Activated naive CD4-positive, alpha-beta T cell treated with anti-CD3 and anti-CD28 coated beads, Interleukin-2, amount 50 U/mL, for 72 hours (primary cell): ENCODE data around the gene OVOL3. TPM values are rescaled to one million over a fixed set of nuclear protein-coding genes. Genes with fewer than 3 reads are reported as not detected.

ENCODE experiments used
- ATAC-seq, 2 donors: fragments of 150-1000 bp; cut with Tn5 transposase; 2 replicates each; pipeline ENCODE4 v1.10.0; 2021; ENCODE audit warnings: mild to moderate bottlenecking in 2 of 2, moderate library complexity in 2 of 2
- DNase-seq, 2 donors: peaks; one replicate each; pipeline ENCODE4 v3.0.0; 2021 to 2022; ENCODE audit warnings: low spot score in 2 of 2
- H3K27ac Mint-ChIP-seq, 2 donors: one replicate each; pipeline ENCODE4 v1.8.0; 2022; ENCODE audit warnings: mild to moderate bottlenecking in 2 of 2, mixed read lengths in 2 of 2
- H3K36me3 Mint-ChIP-seq, 2 donors: one replicate each; pipeline ENCODE4 v1.8.0; 2022; ENCODE audit warnings: mixed read lengths in 2 of 2
- H3K9me3 Mint-ChIP-seq, 2 donors: one replicate each; pipeline ENCODE4 v1.8.0; 2022; ENCODE audit warnings: mixed read lengths in 2 of 2
- total RNA-seq, 2 donors: library from RNA; stranded (reverse); gene quantifications; one replicate each; pipeline ENCODE4 v1.2.3, GENCODE V29; 2022

The OVOL3 gene
- total RNA-seq, 2 donors from 2014 or later, result not detected

- peaks cover 23 to 28% of the 10 kb centered on the region in 2 donors for H3K36me3 Mint-ChIP-seq
- peaks cover 4 to 5% of the 10 kb centered on the region in 2 donors for H3K9me3 Mint-ChIP-seq
- DNase-seq (peak; percentile 87 to 95), ATAC-seq (peak; percentile 64 to 79)
- H3K27ac Mint-ChIP-seq, result peak overlapping the region; percentile 95
Measured at GRCh38 chr19:36141039-36141927, 30.3 kb downstream of the OVOL3 start.

- H3K36me3 Mint-ChIP-seq, result peaks cover 31 to 35% of the 10 kb centered on the region in 2 donors
- DNase-seq (no peak), ATAC-seq (no peak)
- peak overlapping the region; percentile 95 for H3K27ac Mint-ChIP-seq
- H3K9me3 Mint-ChIP-seq, result peaks cover 4 to 5% of the 10 kb centered on the region in 2 donors
Measured at GRCh38 chr19:36142046-36142445, 31.1 kb downstream of the OVOL3 start.

GRCh38 chr19:36142496-36142895 is 31.6 kb downstream of the OVOL3 start:
- Mint-ChIP-seq H3K36me3 (peaks cover 33 to 39% of the 10 kb centered on the region in 2 donors), H3K9me3 (peaks cover 4 to 5% of the 10 kb centered on the region in 2 donors), H3K27ac (no peak overlapping the region)
- ATAC-seq (no peak), DNase-seq (no peak)

DNA sequence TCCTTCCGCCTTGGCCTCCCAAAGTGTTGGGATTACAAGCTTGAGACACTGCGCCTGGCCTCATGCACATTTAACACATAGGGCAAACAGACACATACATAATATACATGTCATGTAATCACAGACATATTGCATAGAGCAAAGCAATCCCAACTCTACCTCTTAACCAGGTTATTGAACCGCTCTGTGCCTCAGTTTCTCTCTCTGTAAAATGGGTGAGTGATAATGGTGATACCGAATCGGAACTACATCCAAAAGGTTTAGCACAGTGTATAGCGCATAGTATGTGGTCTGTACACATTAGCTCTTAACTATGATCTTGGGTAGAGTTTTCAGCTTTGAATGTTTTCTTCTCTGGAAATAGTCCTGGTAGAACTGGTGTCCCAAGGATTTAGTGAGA is 33.7 kb downstream of the OVOL3 start:
- DNase-seq, result no peak
- H3K27ac Mint-ChIP-seq, result no peak overlapping the region
- no peak for ATAC-seq
- peaks cover 33 to 43% of the 10 kb centered on the region in 2 donors for H3K36me3 Mint-ChIP-seq
- peaks cover 4 to 5% of the 10 kb centered on the region in 2 donors for H3K9me3 Mint-ChIP-seq

GRCh38 chr19:36149673-36150406 is 38.9 kb downstream of the OVOL3 start:
- peak overlapping the region in 1 of 2 donors; percentile 82 for H3K27ac Mint-ChIP-seq
- peaks cover 13 to 28% of the 10 kb centered on the region in 2 donors for H3K36me3 Mint-ChIP-seq
- H3K9me3 Mint-ChIP-seq, result no peaks in the 10 kb centered on the region
- ATAC-seq, result no peak
- DNase-seq, result no peak

- peaks cover 13 to 28% of the 10 kb centered on the region in 2 donors for H3K36me3 Mint-ChIP-seq
- ATAC-seq, result no peak
- H3K9me3 Mint-ChIP-seq, result no peaks in the 10 kb centered on the region
Measured at GRCh38 chr19:36150586-36150985, 39.6 kb downstream of the OVOL3 start.

GRCh38 chr19:36151144-36152018 is 40.4 kb downstream of the OVOL3 start:
- no peak overlapping the region for H3K27ac Mint-ChIP-seq
- no peak for ATAC-seq
- H3K36me3 Mint-ChIP-seq, result peaks cover 9 to 24% of the 10 kb centered on the region in 2 donors
- H3K9me3 Mint-ChIP-seq, result no peaks in the 10 kb centered on the region
- DNase-seq, result no peak

More at GRCh38 chr19:36150586-36150985, 39.6 kb downstream of the OVOL3 start:
- no peak for DNase-seq
- peak overlapping the region in 1 of 2 donors; percentile 82 for H3K27ac Mint-ChIP-seq

DNA sequence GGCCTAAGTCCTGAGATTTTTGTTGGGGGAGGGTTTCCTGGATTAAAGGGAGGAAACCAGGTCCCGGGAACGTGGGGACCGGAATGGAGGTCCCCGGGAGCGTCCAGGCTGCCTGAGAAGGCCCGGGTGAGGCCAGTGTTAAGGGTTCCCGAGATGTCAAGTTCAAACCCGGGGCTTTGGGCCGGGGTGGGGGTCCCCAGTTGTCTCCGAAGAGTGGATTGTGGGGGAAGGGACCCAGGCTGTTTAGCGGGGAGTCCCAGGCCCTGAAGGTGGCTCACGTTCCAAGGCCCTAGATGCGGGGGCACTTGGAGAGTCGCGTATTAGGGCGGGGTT is 41.0 kb downstream of the OVOL3 start:
- Mint-ChIP-seq H3K36me3 (peaks cover 3 to 18% of the 10 kb centered on the region in 2 donors), H3K9me3 (no peaks in the 10 kb centered on the region), H3K27ac (no peak overlapping the region)
- ATAC-seq (no peak), DNase-seq (no peak)

- Mint-ChIP-seq H3K9me3 (no peaks in the 10 kb centered on the region), H3K36me3 (peaks cover 0 to 14% of the 10 kb centered on the region in 2 donors), H3K27ac (no peak within 1 kb of the TSS)
- no peak for DNase-seq
- ATAC-seq, result no peak
Measured at GRCh38 chr19:36152352-36153091, 41.6 kb downstream of the OVOL3 start, which contains the start of gene COX7A1. COX7A1 (minus strand) TSS chr19:36152447; CDS start chr19:36152407, 40 bp downstream.

DNA sequence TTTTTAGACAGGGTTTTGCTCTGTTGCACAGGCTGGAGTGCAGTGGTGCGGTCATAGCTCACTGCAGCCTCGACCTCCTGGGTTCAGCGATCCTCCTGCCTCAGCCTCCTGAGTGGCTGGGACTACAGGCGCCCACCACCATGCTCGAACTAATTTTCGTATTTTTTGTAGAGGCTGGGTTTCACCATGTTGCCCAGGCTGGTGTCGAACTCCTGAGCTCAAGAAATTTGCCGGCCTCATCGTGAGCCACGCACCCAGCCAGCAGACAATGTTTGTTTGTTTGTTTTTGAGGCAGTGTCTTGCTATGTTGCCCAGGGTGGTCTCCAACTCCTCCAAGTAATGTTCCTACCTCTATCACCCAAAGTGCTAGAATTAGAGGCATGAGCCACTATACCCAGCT is 42.2 kb downstream of the OVOL3 start:
- ATAC-seq, result no peak
- H3K36me3 Mint-ChIP-seq, result peaks cover 0 to 14% of the 10 kb centered on the region in 2 donors
- no peak overlapping the region for H3K27ac Mint-ChIP-seq
- no peak for DNase-seq
- no peaks in the 10 kb centered on the region for H3K9me3 Mint-ChIP-seq

DNA sequence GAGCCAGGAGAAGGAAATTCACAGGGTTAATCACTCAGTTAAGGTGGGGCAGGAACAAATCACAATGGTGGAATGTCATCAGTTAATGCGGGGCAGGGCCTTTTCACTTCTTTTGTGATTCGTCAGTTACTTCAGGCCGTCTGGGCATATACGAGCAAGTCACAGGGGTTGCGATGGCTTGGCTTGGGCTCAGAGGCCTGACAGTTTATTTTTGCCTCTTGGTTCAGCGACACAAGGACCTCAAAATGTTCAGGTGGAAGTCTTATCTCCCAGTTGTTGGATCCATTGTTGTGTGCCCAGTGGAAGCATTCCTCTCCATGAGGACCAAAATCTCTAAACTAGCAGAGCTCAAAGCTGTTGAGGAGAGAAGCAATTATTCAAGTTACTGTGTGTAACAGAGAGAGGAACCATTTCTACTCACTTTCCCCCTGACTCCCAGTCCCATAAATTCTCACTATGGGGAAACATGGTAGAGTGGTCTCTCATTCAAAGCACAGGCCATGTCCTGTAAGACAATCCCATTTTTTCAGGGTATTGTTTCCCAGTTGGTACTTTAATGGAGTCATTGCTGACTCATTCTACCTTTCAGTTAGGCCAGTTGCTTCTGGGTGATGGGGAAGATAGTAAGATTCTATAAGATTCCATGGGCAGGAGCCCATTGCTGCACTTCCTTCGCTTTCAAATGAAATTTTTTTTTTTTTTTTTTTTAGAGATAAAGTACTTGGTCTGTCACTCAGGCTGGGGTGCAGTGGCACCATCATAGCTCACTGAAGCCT is 50.1 kb downstream of the OVOL3 start:
- H3K27ac Mint-ChIP-seq, result no peak overlapping the region
- DNase-seq (no peak), ATAC-seq (no peak)
- H3K36me3 Mint-ChIP-seq, result no peaks in the 10 kb centered on the region
- H3K9me3 Mint-ChIP-seq, result no peaks in the 10 kb centered on the region

Other genes with a start within 250 kb of the OVOL3 start
- 1 to 10 TPM; 2.9 to 9.3 TPM for gene APLP1, start 242.6 kb upstream of the OVOL3 start, total RNA-seq
- 100 to 1,000 TPM in 1 of 2 donors, 10 to 100 TPM in 1; 58.9 to 144 TPM for gene NFKBID, start 210.6 kb upstream of the OVOL3 start, total RNA-seq
- gene HCST, start 208.6 kb upstream of the OVOL3 start, total RNA-seq, result 10 to 100 TPM; 40.0 to 48.5 TPM
- under 1 TPM in 1 of 2 donors, not detected in 1; 0.75 TPM for gene TYROBP, start 202.8 kb upstream of the OVOL3 start, total RNA-seq
- gene LRFN3, start 174.8 kb upstream of the OVOL3 start, total RNA-seq, result 10 to 100 TPM in 1 of 2 donors, 1 to 10 TPM in 1; 6.4 to 10.1 TPM
- gene SDHAF1, start 116.0 kb upstream of the OVOL3 start, total RNA-seq, result 10 to 100 TPM; 23.0 to 24.7 TPM
- gene SYNE4, start 102.3 kb upstream of the OVOL3 start, total RNA-seq, result 1 to 10 TPM; 1.8 to 2.6 TPM
- gene ALKBH6, start 96.9 kb upstream of the OVOL3 start, total RNA-seq, result 10 to 100 TPM; 50.4 to 74.0 TPM
- under 1 TPM; 0.66 to 0.96 TPM for gene CLIP3, start 78.3 kb upstream of the OVOL3 start, total RNA-seq
- gene THAP8, start 56.9 kb upstream of the OVOL3 start, total RNA-seq, result 1 to 10 TPM; 3.5 to 4.1 TPM
- gene WDR62, start 56.2 kb upstream of the OVOL3 start, total RNA-seq, result 10 to 100 TPM; 17.5 to 84.0 TPM
- 10 to 100 TPM; 39.1 to 66.3 TPM for gene POLR2I, start 3.7 kb downstream of the OVOL3 start, total RNA-seq
- gene TBCB, start 4.3 kb downstream of the OVOL3 start, total RNA-seq, result 100 to 1,000 TPM in 1 of 2 donors, 10 to 100 TPM in 1; 94.4 to 107 TPM
- gene CAPNS1, start 28.9 kb downstream of the OVOL3 start, total RNA-seq, result 100 to 1,000 TPM; 234 to 377 TPM
- not detected for gene COX7A1, start 41.3 kb downstream of the OVOL3 start, total RNA-seq
- 1 to 10 TPM; 2.6 to 6.4 TPM for gene ZNF565, start 103.5 kb downstream of the OVOL3 start, total RNA-seq
- 10 to 100 TPM; 64.1 to 90.3 TPM for gene ZNF146, start 104.0 kb downstream of the OVOL3 start, total RNA-seq